Right atrium auricular region (tissue), 2 donors: ENCODE data around the gene LDB2. TPM values are rescaled to one million over a fixed set of nuclear protein-coding genes. Genes with fewer than 3 reads are reported as not detected.
A peak's percentile ranks its signal among the peaks of the same experiment; 100 is the strongest.

Source experiments
- DNase-seq: peaks from one replicate; pipeline ENCODE4 v3.0.0-alpha.2; 2019; ENCODE audit warnings: low spot score
- H3K27ac ChIP-seq, 2 donors: fragments of 200-600 bp; sonication (generic); 1 replicate in 1 of 2; 2 replicates in 1 of 2; pipeline ENCODE4 v1.5.1; 2016 to 2019
- H3K27me3 ChIP-seq, 2 donors: fragments of 200-600 bp; sonication (generic); one replicate each; pipeline versions ENCODE4 v1.5.1 to v1.6.0; 2017 to 2019
- H3K36me3 ChIP-seq: fragments of 200-600 bp; sonication (generic); one replicate; pipeline ENCODE4 v1.5.1; 2016
- H3K4me1 ChIP-seq, 2 donors: fragments of 200-600 bp; sonication (generic); one replicate each; pipeline versions ENCODE4 v1.5.1 to v1.6.0; 2017 to 2019
- H3K4me3 ChIP-seq, 2 donors: fragments of 200-600 bp; sonication (generic); 1 replicate in 1 of 2; 2 replicates in 1 of 2; pipeline ENCODE4 v1.5.1; 2017 to 2019; ENCODE audit warnings: mild to moderate bottlenecking in 1 of 2, moderate library complexity in 1 of 2
- H3K9me3 ChIP-seq, 2 donors: fragments of 200-600 bp; sonication (generic); one replicate each; pipeline ENCODE4 v1.5.1; 2019
- total RNA-seq, 2 donors: library from RNA; depleted of rRNA; stranded (reverse); fragments of >200 nt; gene quantifications; one replicate each; pipeline ENCODE4 v1.1.0, GENCODE V29; 2016
- TF ChIP-seq, protein P1 (sequence below), 2 donors: fragments of 200-600 bp; sonication (generic); IDR thresholded peaks; one replicate each; pipeline ENCODE4 v1.5.1; 2019; ENCODE audit warnings: antibody characterized with exemption in 2 of 2

LDB2 gene
- total RNA-seq, 2 donors from 2014 or later = 35.2 to 64.4 TPM

DNA sequence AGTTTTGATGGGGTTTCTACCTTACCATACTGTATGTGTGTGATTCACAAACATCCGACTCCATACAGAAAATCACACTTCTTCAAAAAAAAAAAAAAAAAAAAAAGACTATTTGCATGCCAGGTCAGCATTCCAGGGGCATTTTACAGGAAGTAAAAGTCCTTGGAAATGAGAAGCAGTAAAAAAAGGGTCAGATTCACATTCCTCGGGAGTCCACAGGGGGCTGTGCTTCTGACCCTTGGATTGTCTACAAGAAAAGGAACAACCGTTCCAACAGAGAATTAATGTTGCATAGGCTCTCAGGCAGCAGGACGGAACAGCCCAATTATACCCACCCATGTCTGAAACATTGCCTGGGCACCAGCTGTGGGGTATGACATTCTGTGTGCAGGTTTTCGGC lies 290.3 kb downstream of the LDB2 start:
- Histone ChIP-seq H3K27ac (no peak overlapping the region), H3K4me3 (no peak overlapping the region), H3K9me3 (no peaks in the 10 kb centered on the region), H3K27me3 (no peaks in the 10 kb centered on the region), H3K36me3 (no peaks in the 10 kb centered on the region), H3K4me1 (peaks cover 0 to 6% of the 10 kb centered on the region in 2 donors)
- TF ChIP-seq, protein P1, sequence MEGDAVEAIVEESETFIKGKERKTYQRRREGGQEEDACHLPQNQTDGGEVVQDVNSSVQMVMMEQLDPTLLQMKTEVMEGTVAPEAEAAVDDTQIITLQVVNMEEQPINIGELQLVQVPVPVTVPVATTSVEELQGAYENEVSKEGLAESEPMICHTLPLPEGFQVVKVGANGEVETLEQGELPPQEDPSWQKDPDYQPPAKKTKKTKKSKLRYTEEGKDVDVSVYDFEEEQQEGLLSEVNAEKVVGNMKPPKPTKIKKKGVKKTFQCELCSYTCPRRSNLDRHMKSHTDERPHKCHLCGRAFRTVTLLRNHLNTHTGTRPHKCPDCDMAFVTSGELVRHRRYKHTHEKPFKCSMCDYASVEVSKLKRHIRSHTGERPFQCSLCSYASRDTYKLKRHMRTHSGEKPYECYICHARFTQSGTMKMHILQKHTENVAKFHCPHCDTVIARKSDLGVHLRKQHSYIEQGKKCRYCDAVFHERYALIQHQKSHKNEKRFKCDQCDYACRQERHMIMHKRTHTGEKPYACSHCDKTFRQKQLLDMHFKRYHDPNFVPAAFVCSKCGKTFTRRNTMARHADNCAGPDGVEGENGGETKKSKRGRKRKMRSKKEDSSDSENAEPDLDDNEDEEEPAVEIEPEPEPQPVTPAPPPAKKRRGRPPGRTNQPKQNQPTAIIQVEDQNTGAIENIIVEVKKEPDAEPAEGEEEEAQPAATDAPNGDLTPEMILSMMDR (IDR thresholded peaks at IDR 0.05) = no peak
- DNase-seq = no peak

DNA sequence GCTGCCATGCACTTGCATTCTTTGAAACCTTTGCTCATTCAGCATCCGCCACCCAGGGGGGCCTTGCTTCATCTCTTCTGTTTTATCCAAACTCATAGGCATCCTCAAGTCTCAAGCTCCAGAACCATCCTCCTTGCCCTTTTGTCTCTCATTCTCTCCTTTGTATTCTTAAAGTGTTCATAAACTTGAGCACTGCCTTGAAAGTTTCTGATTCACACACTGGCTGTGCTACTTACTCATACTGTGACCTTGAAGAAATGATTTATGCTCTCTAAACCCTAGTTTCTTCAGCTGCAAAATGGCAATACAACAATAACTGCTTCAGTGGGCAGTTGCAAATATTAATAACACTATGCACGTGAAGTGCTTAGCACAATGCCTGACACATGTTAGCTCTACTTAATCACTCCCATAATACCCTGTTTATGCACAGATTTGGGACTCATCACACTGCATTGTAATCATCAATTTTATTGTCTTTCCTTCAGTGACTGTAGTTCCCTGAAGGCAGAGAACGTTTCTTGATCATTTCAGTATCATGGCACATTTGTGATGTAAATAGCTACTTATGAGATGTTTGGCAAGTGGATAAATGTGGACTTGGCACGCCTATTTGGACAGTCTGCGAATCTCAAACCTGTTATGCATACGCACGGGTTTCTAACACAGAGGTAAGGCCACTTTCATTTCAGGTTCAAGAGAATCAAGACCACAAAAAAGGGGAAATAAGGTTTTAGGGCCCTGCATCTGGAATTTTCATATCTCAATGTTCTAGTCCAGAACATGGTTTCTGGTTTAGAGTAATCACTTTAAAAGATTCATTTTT lies 291.0 kb downstream of the LDB2 start:
- H3K9me3 ChIP-seq = no peaks in the 10 kb centered on the region
- H3K4me1 ChIP-seq = peaks cover 0 to 6% of the 10 kb centered on the region in 2 donors
- DNase-seq = no peak
- no peak overlapping the region for H3K4me3 ChIP-seq
- H3K27ac ChIP-seq = no peak overlapping the region
- TF ChIP-seq, protein P1 (IDR thresholded peaks at IDR 0.05) = no peak
- H3K36me3 ChIP-seq = no peaks in the 10 kb centered on the region
- H3K27me3 ChIP-seq = no peaks in the 10 kb centered on the region

DNA sequence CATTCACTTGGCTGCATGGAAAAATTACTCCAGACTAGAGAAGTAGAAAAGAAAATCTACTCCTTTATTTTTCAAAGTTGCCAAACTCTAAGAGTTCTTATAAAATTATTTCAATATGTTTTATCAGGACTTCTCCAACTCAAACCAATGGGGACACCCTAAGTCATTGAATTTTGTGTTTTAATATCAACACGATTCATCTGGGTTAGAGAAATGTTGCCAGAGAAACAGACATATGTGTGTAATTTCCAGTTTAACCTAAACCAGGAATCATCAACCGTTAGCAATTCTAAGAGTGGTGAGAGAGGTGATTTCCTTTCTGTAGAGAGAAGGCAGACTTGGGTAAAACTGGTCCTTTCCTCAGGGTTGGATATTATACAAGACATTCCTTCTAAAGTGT lies 291.8 kb downstream of the LDB2 start:
- Histone ChIP-seq H3K36me3 (no peaks in the 10 kb centered on the region), H3K4me3 (no peak overlapping the region), H3K27ac (no peak overlapping the region), H3K4me1 (peaks cover 0 to 6% of the 10 kb centered on the region in 2 donors), H3K27me3 (no peaks in the 10 kb centered on the region), H3K9me3 (no peaks in the 10 kb centered on the region)
- TF ChIP-seq, protein P1 (IDR thresholded peaks at IDR 0.05) = no peak
- no peak for DNase-seq

DNA sequence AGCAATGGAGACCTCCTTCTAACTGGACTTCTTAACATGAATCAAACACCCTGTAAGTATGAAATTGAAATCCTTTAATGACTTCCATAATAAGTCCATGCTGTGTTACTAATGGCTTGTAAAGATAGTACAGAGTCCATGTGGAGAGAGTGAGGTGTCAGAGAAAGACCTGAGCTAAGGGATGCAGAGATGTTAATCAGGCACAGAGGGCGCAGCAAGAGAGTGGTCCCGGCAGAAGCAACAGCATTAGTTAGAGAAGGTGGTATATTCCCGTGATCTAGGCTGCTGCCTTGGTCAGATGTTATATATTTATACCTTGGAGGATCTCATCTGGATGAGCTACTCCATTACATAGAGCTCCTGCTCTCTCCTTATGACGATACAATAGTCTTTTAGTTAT lies 295.3 kb downstream of the LDB2 start:
- no peak for DNase-seq
- H3K9me3 ChIP-seq = no peaks in the 10 kb centered on the region
- H3K27me3 ChIP-seq = no peaks in the 10 kb centered on the region
- H3K36me3 ChIP-seq = no peaks in the 10 kb centered on the region
- H3K27ac ChIP-seq = no peak overlapping the region
- H3K4me3 ChIP-seq = no peak overlapping the region
- peaks cover 0 to 10% of the 10 kb centered on the region in 2 donors for H3K4me1 ChIP-seq
- TF ChIP-seq, protein P1 (IDR thresholded peaks at IDR 0.05) = no peak

DNA sequence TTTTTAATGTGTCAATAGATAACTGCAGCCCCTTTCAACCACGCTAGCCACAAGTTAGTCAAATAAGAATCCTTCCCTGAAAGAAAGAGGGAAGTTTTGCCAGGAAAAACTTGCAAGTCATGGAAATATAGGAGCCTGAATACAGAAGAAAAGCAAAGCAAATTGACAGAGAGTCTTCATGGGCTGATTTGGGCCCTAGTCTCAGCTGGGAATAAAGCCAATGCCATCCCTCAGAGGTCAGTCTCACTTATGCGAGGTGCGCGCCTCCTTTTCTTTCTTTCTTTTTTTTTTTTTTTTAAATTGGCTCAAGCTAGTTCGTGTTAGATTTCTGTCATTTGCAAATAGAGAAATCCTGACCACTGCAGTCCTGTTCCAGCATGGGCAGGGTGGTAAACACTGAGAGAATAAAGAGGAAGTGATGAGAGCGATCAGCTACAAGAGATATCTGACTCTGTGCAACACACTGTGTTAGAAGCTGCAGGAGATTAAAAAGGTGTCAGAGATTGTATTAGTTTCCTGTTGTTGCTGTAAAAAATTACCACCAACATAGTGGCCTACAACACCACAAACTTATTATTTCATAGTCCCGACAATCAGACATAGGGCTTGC lies 299.7 kb downstream of the LDB2 start:
- no peaks in the 10 kb centered on the region for H3K9me3 ChIP-seq

More for the DNA sequence above, 299.7 kb downstream of the LDB2 start:
- Histone ChIP-seq H3K36me3 (no peaks in the 10 kb centered on the region), H3K27me3 (no peaks in the 10 kb centered on the region), H3K4me1 (peaks cover 0 to 9% of the 10 kb centered on the region in 2 donors), H3K27ac (peak overlapping the region; percentile 4 to 28), H3K4me3 (no peak overlapping the region)
- TF ChIP-seq, protein P1 (IDR thresholded peaks at IDR 0.05) = no peak
- DNase-seq = no peak
